ENCODE results near the gene CISTR. TPM values are rescaled to one million over a fixed set of nuclear protein-coding genes. Genes with fewer than 3 reads are reported as not detected.

The CISTR gene
- polyA plus RNA-seq, 1 experiment = not detected

DNA sequence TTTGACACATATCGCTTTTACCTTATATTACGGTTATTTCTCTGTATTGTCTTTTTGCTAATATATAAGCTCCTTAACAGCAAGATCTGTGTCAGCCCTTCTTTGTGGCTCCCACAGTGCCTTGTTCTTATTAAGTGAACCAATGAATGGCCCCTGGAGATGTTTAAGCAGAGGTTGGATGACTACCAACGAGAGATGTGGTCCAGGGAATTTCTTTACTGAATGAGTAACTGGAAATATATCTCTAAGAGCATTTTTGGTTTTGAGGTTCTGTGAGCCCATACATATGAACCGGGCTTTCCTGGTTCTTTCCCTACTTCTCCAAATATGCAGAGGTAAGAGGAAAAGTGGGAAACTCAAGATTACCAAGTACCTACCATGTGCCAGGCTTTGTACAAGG lies 48.0 kb downstream of the CISTR start:
- Histone ChIP-seq H3K27ac (ENCODE audit: low read depth, low read length) (no peak overlapping the region), H3K9me3 (ENCODE audit: control insufficient read depth, insufficient read depth, low read length) (no peaks in the 10 kb centered on the region), H3K27me3 (ENCODE audit: control insufficient read depth, insufficient read depth, low read length) (peaks cover 44% of the 10 kb centered on the region), H3K4me3 (ENCODE audit: low read depth, low read length) (no peak overlapping the region)
- TF ChIP-seq CTCF (IDR thresholded peaks at IDR 0.05; ENCODE audit: low read depth, low read length) = no peak
- DNase-seq (ENCODE audit: low read depth, low spot score) = no peak
- ChIA-PET POLR2A (no interaction called here), CTCF (interaction anchor here (0.6 to 10.0 kb wide), 5 partner anchors 23 to 504 kb away, joined by 3 to 518 read pairs (median 4); no protein-coding TSS in a partner anchor)

DNA sequence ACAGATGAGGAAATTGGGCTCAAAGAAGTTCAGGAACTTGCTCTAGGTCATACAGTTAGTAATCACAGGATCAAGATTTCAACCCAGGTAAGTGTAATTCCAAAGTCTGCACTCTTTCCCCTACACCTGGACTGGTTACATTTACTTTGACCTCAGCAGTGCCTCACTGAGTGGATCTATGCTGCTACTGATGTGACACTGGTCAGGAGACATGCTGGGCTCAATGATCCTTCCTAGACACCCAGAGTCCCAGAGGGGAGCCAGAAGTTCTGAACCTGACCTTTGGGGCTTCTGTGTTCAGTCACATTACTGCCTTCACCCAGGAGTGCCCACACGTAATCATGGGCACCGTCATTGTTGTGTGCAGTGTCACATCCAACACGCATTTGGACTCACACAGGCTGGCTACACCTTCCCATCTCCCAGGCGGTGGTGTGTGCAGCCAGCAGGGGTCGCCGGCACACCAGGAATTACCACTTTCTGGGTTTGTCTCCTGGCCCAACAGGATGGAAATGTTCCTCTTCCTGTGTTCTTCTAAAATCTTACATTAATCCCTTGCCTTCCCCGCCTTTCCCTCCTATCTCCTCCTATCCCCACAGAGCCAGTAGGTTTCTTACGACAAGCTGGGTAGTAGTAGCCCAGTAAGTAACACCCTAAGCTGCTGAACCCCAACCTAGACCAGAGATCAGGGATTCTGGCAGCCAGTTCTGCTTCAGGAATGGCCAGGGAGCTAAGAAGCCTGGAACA lies 50.1 kb downstream of the CISTR start:
- POLR2A ChIA-PET = interaction anchor here (0.8 kb wide), 1 partner anchor 42 kb away, joined by 6 read pairs; no protein-coding TSS in a partner anchor
- no peak overlapping the region for H3K27ac ChIP-seq (ENCODE audit: low read depth, low read length)
- peak; percentile 30 for DNase-seq (ENCODE audit: low read depth, low spot score)
- CTCF ChIA-PET = interaction anchor here (0.6 to 10.0 kb wide), 30 partner anchors 8 to 557 kb away, joined by 3 to 518 read pairs (median 5); partner anchors contain the start of genes AAAS, CALCOCO1 and CISTR
- H3K4me3 ChIP-seq (ENCODE audit: low read depth, low read length) = no peak overlapping the region
- peaks cover 52% of the 10 kb centered on the region for H3K27me3 ChIP-seq (ENCODE audit: control insufficient read depth, insufficient read depth, low read length)
- H3K9me3 ChIP-seq (ENCODE audit: control insufficient read depth, insufficient read depth, low read length) = no peaks in the 10 kb centered on the region; the same call in 1 of the 2 replicates
- peak; percentile 95 for TF ChIP-seq CTCF (IDR thresholded peaks at IDR 0.05; ENCODE audit: low read depth, low read length)

DNA sequence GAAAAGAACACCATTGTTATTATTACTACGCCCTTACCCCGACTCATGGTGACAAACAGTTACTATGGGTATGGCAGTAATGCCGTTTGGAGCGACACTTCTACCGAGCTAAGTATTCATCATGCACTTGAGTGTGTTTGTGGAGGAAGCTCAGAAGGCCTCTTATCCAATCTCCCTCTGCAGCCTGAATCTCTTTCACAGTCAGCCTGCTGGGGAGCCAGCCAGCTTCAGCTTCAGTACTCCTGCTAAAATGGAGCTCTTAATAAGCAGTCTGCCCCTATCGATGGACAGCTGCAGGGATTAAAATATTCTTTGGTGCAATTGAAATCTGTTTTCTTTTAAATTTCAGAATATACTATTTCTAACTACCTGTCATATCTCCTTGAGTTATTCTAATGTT lies 51.2 kb downstream of the CISTR start:
- H3K27me3 ChIP-seq (ENCODE audit: control insufficient read depth, insufficient read depth, low read length) = peaks cover 51% of the 10 kb centered on the region
- TF ChIP-seq CTCF (IDR thresholded peaks at IDR 0.05; ENCODE audit: low read depth, low read length) = no peak
- ChIA-PET POLR2A (no interaction called here), CTCF (interaction anchor here (0.7 to 5.6 kb wide), 10 partner anchors 8 to 501 kb away, joined by 3 to 314 read pairs (median 4); no protein-coding TSS in a partner anchor)
- DNase-seq (ENCODE audit: low read depth, low spot score) = no peak
- no peaks in the 10 kb centered on the region; the same call in 1 of the 2 replicates for H3K9me3 ChIP-seq (ENCODE audit: control insufficient read depth, insufficient read depth, low read length)
- no peak overlapping the region for H3K27ac ChIP-seq (ENCODE audit: low read depth, low read length)
- H3K4me3 ChIP-seq (ENCODE audit: low read depth, low read length) = no peak overlapping the region

- H3K4me3 ChIP-seq (ENCODE audit: low read depth, low read length) = no peak overlapping the region
- CTCF ChIA-PET = interaction anchor here (0.9 to 5.6 kb wide), 10 partner anchors 9 to 502 kb away, joined by 3 to 314 read pairs (median 3); partner anchors contain the start of gene ATP5MC2
- TF ChIP-seq CTCF (IDR thresholded peaks at IDR 0.05; ENCODE audit: low read depth, low read length) = no peak
- H3K27ac ChIP-seq (ENCODE audit: low read depth, low read length) = no peak overlapping the region
- H3K9me3 ChIP-seq (ENCODE audit: control insufficient read depth, insufficient read depth, low read length) = no peaks in the 10 kb centered on the region; the same call in 1 of the 2 replicates
- peaks cover 52% of the 10 kb centered on the region for H3K27me3 ChIP-seq (ENCODE audit: control insufficient read depth, insufficient read depth, low read length)
- DNase-seq (ENCODE audit: low read depth, low spot score) = no peak
- POLR2A ChIA-PET = no interaction called here
These were observed 52.1 kb downstream of the CISTR start for GRCh38 chr12:53699678-53700025.
